T follicular helper cell (primary cell): Measurements from ENCODE around the gene NRXN3.

Experiments used
- DNase-seq: peaks from one replicate; pipeline ENCODE4 v3.0.0-alpha.2; 2020; ENCODE audit warnings: low read depth

Gene NRXN3

DNA sequence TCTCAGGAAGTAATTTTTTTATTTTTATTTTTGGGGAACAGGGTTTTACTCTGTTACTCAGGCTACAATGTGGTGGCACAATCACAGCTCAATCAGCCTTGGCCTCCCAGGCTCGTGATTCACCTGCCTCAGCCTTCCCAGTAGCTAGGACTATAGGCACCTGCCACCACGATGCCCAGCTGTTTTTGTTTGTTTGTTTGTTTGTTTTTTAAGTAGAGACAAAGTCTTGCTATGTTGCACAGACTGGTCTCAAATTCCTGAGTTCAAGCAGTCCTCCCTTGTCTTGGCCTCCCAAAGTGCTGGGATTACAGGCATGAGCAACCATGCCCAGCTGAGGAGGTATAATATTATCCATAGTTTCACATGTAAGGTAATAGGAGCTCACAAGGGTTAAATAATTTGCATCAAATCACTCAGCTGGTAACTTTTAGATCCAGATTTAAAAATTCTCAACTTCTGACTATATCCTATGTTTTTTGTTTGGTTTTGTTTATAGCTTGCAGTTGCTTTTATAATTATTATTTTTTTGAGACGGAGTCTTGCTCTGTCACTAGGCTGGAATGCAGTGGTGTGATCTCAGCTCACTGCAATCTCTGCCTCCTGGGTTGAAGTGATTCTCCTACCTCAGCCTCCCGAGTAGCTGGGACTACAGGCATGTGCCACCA is 1411.9 kb downstream of the NRXN3 start:
- no peak for DNase-seq

DNA sequence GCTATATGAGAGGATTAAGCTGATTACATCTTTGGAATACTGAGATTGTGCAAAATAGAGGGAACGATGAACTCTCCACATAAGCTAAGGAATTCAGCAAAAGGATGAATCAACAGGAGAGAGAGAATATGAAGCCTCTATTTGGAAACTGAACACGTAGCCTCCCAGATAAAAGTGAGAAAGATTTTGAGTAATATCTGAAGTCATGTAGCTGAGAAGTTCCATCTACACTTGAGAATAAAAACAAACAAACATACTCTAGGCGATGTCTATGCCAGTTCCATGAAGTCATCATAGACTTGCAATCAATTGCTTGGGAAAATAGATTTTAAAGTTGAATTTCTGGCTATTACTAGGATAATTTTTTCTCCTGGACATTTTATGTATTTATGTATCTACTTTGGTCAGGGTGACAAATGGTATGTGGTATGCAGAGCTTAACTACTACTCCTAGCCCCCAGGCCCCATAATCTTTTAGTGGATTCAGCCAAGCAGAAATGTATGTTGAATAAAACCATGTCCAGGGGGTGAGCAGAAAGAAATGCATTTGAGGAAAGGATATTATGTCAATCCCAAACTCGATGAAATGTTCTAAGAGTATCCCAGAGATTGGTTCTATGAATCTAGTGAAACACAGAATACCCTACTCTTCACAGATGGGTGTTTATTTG is 1413.7 kb downstream of the NRXN3 start:
- DNase-seq = no peak

DNA sequence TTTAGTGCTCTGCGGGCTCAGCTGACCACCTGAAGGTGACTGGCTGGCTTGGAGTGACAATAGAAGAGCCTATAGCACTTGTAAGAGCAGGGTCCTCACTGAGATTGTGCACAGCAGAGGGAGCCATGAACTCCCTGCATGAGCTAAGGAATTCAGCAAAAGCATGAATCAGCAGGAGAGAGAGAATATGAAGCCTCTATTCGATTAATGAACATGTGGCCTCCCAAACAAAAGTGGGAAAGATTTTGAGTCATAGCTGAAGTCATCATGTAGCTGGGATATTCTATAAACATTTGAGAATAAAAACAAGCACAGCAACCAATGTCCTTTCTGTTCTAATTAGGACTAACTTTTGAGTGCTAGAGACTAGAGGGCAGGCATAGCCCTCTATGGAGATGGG is 1414.5 kb downstream of the NRXN3 start:
- no peak for DNase-seq

DNA sequence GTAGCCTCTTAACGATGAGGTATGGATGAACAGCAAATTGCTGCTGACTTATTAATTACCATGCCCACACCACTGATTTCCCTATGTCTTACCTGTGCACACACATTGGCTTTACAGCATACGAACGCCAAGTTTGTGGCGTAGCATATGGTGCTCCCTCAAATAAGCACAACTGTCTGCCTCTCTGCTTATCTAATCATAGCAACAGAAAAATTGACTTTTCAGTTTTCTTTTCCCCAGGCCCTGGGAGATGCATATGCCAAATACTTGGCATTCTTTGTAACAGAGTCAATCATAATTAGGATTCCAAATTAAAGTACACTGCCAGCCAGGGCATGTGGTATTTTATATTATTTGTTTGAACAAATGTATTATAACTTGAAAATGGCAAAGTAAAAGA is 1415.7 kb downstream of the NRXN3 start:
- no peak for DNase-seq

DNA sequence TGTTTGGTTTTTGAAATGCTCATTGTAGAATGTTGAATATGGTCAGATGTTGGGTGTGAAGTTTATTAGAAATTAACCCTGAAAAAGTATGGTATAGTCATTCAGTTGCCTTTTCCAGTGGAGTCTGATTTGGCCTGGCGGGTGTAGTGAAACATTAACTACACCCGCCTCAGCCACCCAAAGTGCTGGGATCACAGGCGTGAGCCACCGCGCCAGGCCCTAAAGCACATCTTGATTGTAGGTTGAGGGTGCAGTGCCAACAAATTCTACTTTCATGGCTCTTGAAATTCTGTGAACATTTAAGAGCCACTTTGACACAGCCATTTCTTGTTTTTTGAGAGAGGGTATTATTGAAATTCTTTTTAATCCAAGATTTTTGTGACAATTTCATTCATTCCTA is 1416.2 kb downstream of the NRXN3 start:
- DNase-seq = no peak

DNA sequence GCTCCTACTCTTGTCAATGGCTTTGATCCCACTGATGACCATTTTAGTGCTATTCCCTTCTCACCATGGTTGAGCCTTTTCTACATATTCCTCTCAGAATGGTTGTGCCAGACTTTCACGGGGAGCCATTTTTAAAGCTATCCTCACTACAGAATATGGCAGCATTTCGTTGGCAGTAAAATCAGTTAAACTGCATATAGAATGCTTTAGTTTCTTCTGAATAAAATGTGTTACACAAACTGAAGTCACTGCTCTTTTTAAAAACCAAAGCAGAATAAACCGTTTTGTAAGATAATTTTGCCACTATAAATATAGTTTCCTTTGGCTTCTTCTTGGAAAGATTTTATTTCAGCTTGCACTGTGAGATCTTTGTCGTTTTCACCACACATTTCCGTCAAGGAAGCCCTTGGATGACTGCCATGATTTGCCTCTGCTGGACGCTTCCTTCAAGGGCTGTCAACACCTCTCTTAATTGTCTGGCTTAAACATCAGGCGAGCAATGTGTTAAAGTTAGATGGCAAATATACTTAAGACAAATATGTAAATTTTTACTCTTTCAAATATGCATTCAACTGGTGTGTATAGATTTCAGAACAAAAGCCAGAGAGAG is 1416.9 kb downstream of the NRXN3 start:
- no peak for DNase-seq

DNA sequence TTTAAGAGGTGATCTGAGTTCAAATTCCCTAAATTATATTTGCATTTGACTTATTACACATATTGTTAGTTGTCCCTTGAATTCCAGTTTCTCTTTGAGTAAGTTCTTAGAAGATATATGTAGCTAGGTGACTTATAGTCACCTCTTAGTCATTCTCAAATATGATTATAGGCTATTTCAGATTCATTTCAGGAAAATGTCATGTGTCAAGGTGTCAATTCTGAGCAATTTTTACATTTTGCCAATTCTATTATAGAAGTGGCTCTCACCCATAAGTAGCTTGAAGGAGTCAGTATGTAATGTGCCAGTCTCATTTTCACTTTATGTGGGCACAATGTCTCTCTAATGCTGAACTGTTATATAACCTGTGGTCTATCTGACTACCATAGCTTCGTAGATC is 1417.7 kb downstream of the NRXN3 start:
- DNase-seq = no peak

DNA sequence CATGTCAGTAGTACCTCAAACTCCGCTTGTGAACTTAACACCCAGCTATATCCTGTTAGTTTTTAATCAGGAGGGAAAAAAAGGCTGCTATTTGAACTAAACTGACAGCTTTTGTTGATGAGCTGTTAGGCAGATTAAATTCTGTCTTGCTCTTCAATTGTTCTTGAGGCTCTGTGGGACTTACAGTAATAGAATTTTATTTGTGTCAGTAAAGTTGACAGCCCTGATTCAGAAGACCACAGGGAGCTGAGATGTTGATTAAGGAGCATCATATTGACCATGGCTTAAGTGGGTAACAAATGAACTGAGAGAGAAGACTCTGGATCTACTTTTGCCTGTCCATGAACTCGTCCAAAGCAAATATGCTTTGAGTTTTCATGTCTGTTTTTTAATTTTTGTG is 1418.2 kb downstream of the NRXN3 start:
- no peak for DNase-seq

DNA sequence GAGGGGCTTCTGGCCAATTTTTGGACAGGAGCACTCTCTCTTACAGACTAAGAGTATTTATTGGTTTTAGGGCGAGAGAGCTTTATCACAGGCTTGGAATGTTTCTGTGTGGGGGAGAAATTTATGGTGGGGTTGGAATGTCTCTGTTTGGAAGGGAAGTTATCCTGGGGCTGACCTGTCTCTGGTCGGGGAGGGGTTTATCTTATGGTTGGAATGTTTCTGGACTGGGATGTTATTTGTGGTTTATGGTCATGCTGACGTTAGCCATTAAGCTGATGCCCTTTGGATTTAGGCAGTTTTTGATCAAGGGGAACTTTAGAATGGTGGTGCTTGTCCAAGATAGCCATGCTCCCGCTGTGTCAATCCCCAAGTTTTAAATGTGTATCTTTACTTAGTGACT is 1426.4 kb downstream of the NRXN3 start:
- DNase-seq = no peak

DNA sequence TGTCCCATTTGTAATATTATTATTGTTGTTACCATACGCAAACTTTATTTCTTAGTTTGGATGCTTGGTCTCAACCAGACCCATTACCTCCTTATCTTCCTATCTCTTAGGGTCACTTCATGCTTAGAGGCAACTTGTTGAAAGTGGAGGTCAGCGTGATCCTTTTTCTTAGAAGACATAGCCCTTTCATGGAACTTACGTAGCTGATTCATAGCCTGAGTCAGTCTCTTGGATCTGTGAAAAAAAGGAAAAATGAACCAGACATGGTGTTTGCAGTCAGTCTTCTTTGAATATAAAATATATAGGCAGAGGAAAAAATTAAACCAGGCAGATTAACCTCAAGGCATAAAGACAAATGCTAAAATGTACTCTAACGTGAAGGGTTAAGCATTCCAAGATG is 1427.4 kb downstream of the NRXN3 start:
- DNase-seq = no peak

DNA sequence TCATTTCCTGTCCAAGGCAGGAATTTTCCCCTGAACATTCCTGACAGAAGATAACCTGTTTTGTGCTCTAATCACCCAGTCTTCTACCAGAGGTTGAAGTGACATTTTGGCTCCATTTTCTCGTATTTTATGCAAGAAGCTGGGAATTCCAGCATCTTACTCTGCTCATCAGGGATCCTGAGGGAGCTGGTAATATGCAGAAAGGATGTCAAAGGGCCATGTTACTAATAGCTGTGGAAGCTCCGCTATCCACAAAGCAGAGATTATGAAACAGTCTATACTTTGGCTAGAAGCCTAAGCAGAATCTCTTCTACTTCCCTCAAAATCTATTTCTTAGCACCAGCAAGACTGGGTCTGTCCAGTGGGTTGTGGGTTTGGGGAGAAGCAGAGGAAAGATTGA is 1428.2 kb downstream of the NRXN3 start:
- DNase-seq = no peak

DNA sequence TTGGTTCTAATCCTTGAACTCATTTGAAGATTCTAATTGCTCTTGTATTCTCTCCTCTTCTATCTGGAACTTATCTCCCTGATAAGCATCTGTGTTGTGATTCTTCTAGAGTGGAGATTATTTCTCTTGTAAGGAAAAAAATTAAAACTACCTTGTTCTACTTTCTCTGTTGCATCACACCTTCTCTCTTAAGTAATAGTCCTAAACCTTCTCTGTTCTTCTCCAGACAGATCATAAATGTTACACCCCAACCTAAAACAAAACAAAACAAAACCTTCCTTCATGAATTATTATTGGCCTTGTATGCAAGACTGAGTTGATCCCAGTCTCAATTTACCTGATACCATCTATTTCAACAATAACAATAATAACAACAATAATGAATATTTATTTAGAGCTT is 1429.1 kb downstream of the NRXN3 start:
- no peak for DNase-seq

DNA sequence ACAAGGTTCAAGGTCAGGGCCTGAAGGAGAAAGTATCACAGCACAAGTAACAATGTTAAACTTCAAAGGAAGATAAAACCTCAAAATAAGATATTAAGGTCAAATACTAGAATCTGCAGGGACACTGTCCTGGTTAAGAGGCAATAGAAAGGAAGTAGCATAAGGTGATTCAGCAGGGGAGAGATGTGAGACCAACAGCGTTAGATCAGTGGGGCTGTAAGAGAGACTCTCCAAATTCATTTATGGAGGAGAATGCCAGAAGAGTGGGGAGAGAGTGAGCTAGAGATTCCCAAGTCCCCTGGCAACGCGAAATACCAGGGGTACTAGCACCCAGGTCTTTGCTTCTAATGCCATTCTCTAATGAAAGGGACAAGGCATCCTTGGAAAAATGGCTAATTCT is 1430.2 kb downstream of the NRXN3 start:
- DNase-seq = no peak

DNA sequence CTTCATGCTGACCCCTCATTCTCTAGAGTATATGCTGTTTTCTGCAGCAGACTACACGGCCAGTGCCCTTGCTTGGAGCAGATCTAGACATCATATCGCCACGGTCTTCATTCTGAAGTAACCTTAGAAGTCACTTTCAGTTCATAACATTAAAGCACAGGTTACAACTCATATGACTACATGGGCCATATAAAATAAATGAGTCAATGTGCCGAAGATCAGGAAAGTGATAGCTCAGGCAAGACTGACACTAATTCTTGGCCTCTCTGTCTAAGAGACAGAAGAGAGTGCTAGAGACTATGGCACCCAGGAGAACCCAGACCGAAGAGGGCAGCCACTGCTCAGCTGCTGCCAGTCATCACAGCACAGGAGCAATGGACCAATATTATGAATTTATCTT is 1431.4 kb downstream of the NRXN3 start:
- DNase-seq = no peak

DNA sequence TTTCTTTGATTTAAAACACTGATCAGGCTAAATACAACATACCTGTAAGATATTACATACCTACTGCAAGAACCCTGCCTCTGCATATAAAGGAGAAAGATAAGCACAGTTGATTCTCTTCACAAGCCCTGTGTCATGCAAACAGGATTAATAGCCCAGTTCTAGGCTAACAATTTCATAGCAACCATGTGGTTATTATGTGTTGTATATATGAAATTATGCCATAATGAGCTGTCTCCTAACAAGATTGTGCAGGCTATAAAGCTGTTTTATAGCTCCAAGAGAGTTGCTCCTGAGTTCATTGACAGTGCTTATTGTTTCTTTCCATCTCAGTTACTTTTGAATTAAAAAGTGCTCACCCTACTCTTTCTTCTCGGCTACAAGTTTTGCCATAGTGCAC is 1431.9 kb downstream of the NRXN3 start:
- DNase-seq = no peak

DNA sequence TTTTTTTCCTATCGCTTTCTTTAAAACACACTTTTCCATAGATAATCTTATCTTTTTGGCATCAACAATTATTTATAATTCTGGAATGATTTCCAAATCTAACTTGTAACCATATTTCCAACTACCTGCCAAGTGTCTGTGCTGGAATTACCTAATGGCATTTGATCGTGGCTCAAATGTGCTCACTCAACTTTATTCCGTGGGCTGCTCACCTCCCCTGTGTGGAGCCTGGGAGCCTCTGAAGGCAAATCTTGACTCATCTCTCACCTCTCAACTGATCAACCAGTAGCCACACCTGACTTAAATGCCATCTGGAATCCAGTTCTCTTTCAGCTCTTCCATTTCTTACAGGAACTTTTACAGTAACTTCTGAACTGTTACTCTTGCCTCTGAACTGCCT is 1432.6 kb downstream of the NRXN3 start:
- no peak for DNase-seq

DNA sequence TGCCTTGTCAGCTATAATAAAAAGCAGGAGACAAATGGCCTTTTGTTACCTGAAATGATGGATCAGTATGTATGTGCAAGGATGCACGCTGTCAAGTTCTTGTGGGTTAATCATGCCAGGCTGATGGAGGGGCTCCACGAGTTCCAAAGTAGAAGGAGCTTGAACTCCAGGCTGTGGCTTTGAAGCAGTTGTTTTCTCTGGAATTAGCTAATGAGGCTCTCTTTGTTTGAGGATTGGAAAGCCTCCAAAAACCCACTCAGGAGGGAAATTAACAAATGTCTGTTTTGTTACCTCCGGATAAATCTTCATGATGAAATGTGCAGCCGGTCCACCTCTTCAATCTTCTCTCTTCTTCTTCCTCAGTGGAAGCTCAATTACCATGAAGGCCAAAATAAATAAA is 1435.7 kb downstream of the NRXN3 start:
- no peak for DNase-seq

DNA sequence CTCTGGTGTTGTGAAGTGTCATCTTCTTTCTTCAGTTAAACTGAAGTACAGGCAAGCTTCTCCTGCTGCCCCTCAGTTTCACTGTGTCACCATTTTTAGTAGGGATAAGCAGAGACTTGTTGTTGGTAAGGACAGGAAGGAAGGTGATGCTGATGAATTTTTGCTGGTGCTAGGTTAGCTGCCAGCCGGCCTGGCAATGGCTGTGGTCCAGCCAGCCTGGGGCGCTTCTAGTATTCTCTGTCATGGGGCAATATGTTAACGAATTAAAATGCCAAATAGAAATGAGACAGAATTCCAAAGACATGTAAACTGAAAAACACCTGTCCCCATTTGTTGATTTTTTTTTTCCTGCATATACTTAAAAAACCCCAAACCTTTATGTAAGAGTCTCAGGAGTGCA is 1438.3 kb downstream of the NRXN3 start:
- no peak for DNase-seq

DNA sequence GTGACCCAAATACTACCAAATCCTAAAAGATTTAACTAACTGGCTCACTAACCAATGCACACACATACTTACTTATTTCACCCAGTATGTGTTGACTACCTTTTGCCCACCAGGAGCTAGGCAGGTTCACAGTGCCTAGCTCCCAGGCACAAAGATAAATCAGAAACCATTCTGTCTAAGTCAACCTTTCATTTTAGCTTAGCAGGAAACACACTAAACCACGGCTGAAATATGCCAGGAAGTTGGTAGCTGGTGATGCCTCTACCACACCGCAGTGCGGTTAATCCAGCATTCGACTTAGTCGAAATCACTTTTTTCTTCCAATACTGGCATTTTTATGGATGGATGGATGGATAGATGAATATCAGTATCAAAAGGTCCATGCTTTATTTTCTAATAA is 1443.5 kb downstream of the NRXN3 start:
- no peak for DNase-seq

DNA sequence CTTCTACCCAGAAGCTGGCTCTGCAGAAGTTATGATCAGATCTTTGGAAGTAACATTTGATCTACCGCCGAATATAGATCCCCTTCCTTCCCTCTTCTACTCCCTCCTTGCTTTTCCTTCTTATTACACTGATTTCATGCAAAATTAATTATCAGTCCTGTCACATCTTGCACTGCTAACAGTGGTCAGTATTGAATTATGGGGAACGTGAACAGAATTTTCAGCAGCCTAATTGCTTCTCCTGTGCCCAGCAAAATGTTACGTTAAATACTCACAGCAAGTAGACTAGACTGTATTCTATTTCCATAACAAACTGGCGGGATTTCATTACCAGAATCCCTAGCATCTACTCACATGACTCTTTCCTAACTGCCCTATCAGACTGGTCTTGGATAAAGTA is 1444.3 kb downstream of the NRXN3 start:
- no peak for DNase-seq

DNA sequence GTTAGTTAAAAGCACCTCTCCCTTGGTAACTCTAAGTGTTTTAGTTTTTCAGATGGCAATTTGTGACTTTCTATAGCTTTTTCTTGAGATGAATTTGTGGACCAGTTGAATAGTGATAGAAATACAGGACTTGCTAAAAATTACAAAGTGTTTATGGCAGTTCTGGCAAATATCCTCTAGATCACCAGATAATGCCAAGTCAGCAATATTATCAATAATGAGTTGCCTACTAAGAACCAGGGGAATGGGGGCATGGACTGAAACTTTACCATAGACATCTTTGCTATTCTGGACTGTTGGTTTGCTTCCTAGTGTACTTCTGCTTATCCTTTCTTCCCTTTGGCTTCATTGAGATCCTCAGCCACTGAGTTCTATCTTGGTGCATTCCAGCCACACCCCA is 1456.9 kb downstream of the NRXN3 start:
- DNase-seq = no peak

DNA sequence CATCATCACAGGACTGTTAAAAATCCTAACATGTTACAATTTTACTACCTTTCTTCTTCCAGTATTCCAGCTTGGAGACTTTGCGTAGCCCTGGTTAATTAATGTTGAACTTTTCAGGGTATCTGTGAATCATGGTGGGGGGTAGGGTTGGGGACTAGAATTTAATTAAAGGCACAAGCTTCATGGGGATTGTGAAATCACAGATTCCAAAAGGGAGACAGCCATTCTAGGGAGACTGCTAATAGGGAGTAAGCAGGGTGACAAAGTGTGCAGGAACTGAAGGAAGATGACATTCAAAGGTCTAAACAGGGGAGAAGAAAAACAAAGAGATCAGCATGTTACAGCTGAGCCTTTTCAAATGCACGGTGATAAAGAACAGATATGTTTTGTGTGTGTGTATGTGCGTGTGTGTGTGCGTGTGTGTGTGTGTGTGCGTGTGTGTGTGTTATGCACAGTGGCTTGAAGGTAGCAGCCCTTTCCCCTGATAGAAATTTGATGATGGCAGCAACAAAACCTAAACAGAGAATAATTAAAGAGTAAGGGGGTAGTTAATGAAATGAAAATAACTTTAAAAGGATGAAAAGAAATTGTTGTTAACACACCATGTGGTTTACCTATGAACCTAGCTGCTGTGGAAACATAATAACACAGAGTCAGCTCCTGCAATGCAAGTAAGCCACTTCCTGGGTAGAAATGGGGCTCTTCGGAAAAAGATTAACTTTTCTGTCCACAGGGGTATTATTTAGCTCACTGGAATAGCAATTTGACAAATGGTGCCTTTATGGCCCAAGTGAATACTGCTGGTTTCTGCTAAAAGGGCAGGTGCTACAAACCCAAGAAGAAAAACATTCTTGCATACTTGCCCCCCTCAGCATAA is 1459.5 kb downstream of the NRXN3 start:
- no peak for DNase-seq
